SK-N-SH treated with all-trans-retinoic acid at 6 μM for 48 hours (cell line): ENCODE results near the gene AFDN.

Source experiments
- ATAC-seq: fragments of 200-7000 bp; cut with Tn5 transposase; 3 replicates; pipeline ENCODE4 v1.9.1; 2020; ENCODE audit warnings: mild to moderate bottlenecking, moderate library complexity
- ARNTL ChIP-seq: fragments of 450-650 bp; formaldehyde crosslinking; IDR thresholded peaks from 2 replicates; pipeline ENCODE4 v1.5.0; 2020; ENCODE audit warnings: low read depth, mild to moderate bottlenecking, moderate library complexity, borderline replicate concordance
- BACH2 ChIP-seq: fragments of 250-450 bp; sonication (Bioruptor Pico); IDR thresholded peaks from 2 replicates; pipeline ENCODE4 v1.9.0; 2021; ENCODE audit warnings: mild to moderate bottlenecking, borderline replicate concordance
- CSDC2 ChIP-seq: fragments of 250-450 bp; sonication (Bioruptor Pico); IDR thresholded peaks from 2 replicates; pipeline ENCODE4 v1.5.0; 2020; ENCODE audit warnings: mild to moderate bottlenecking, moderate library complexity
- CSRNP3 ChIP-seq: fragments of 250-450 bp; sonication (Bioruptor Pico); IDR thresholded peaks from 2 replicates; pipeline ENCODE4 v1.5.1; 2021; ENCODE audit warnings: mild to moderate bottlenecking, moderate library complexity
- ESRRG ChIP-seq: fragments of 250-450 bp; sonication (Bioruptor Pico); IDR thresholded peaks from 2 replicates; pipeline ENCODE4 v1.6.1; 2021; ENCODE audit warnings: mild to moderate bottlenecking
- GLIS3 ChIP-seq: fragments of 250-450 bp; sonication (Bioruptor Pico); IDR thresholded peaks from 2 replicates; pipeline ENCODE4 v1.5.0; 2020; ENCODE audit warnings: mild to moderate bottlenecking, moderate library complexity
- ISL1 ChIP-seq: fragments of 250-450 bp; sonication (Bioruptor Pico); IDR thresholded peaks from 2 replicates; pipeline ENCODE4 v2.1.2; 2022; ENCODE audit warnings: mild to moderate bottlenecking, moderate library complexity
- PATZ1 ChIP-seq: fragments of 250-450 bp; sonication (Bioruptor Pico); IDR thresholded peaks from 2 replicates; pipeline ENCODE4 v1.8.0; 2020; ENCODE audit warnings: mild to moderate bottlenecking, moderate library complexity, borderline replicate concordance
- RARB ChIP-seq: fragments of 250-450 bp; sonication (Bioruptor Pico); IDR thresholded peaks from 2 replicates; pipeline ENCODE4 v1.8.0; 2021; ENCODE audit warnings: mild to moderate bottlenecking, moderate library complexity
- SNAI2 ChIP-seq: fragments of 250-450 bp; sonication (Bioruptor Pico); IDR thresholded peaks from 2 replicates; pipeline ENCODE4 v1.5.0; 2020; ENCODE audit warnings: mild to moderate bottlenecking, moderate library complexity
- TCF4 ChIP-seq: fragments of 250-450 bp; sonication (Bioruptor Pico); IDR thresholded peaks from 2 replicates; pipeline ENCODE4 v1.8.0; 2021; ENCODE audit warnings: mild to moderate bottlenecking, moderate library complexity, borderline replicate concordance
- TOX ChIP-seq: fragments of 250-450 bp; sonication (Bioruptor Pico); IDR thresholded peaks from 2 replicates; pipeline ENCODE4 v1.8.0; 2021; ENCODE audit warnings: mild to moderate bottlenecking, moderate library complexity, borderline replicate concordance
- TSHZ2 ChIP-seq: fragments of 250-450 bp; sonication (Bioruptor Pico); IDR thresholded peaks from 2 replicates; pipeline ENCODE4 v1.5.0; 2020; ENCODE audit warnings: mild to moderate bottlenecking, moderate library complexity
- ZC3H10 ChIP-seq: fragments of 250-450 bp; sonication (Bioruptor Pico); IDR thresholded peaks from 2 replicates; pipeline ENCODE4 v1.5.1; 2021; ENCODE audit warnings: mild to moderate bottlenecking, moderate library complexity
- ZFP3 ChIP-seq: fragments of 250-450 bp; sonication (Bioruptor Pico); IDR thresholded peaks from 2 replicates; pipeline ENCODE4 v1.5.0; 2020; ENCODE audit warnings: mild to moderate bottlenecking, moderate library complexity
- ZFP30 ChIP-seq: fragments of 450-650 bp; formaldehyde crosslinking; IDR thresholded peaks from 2 replicates; pipeline ENCODE4 v1.5.0; 2022; ENCODE audit warnings: mild to moderate bottlenecking, moderate library complexity
- ZNF565 ChIP-seq: fragments of 450-650 bp; formaldehyde crosslinking; conservative IDR thresholded peaks from 2 replicates; pipeline ENCODE4 v1.5.0; 2020; ENCODE audit warnings: low read depth, mild to moderate bottlenecking, moderate library complexity
- ZNF70 ChIP-seq: fragments of 450-650 bp; formaldehyde crosslinking; IDR thresholded peaks from 2 replicates; pipeline ENCODE4 v1.5.0; 2020; ENCODE audit warnings: mild to moderate bottlenecking, moderate library complexity
- ZNF8 ChIP-seq: fragments of 450-650 bp; formaldehyde crosslinking; IDR thresholded peaks from 2 replicates; pipeline ENCODE4 v1.5.0; 2020; ENCODE audit warnings: mild to moderate bottlenecking, moderate library complexity
- TF ChIP-seq, protein P1 (sequence below): fragments of 250-450 bp; sonication (Bioruptor Pico); IDR thresholded peaks from 2 replicates; pipeline ENCODE4 v1.5.1; 2020; ENCODE audit warnings: low read depth, mild to moderate bottlenecking, moderate library complexity
- TF ChIP-seq, protein P2 (sequence below): fragments of 250-450 bp; sonication (Bioruptor Pico); IDR thresholded peaks from 2 replicates; pipeline ENCODE4 v1.8.0; 2021; ENCODE audit warnings: low read depth, mild to moderate bottlenecking, moderate library complexity, borderline replicate concordance

Gene AFDN

DNA sequence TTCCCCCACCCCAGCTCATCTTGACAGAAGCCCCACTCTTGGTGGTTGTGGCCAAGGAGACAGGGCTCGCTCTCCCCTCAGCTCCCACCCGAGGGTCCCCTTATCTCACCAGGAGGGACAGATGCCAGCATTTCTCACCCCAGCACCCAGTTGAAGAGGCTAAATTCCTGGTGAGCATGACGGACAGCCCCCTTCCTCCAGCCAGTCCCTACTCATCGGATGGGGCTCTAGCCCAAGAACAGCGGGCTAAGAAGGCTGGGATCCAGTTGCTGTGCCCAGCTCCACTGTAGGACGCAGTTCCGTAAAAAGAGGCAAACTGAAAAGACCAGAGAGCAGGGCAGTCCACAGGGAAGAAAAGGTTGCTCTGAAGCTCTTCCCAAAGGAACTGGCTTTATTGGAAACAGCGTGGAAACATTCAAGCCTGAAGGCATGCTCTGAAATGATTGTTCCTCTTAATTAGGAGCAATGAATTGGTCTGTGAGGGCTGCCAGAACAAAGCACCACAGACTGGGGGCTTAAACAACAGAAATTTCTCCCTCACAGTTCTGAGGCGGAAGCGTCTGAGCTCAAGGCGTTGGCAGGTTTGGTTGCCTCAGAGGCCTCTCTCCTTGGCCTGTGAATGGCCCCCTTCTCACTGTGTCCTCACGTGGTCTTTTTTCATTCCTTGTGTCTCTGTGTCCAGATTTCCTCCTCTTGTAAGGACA, 152.9 kb downstream of the AFDN start:
- TF ChIP-seq CSRNP3 (CRISPR knock-in tag) (no peak), ESRRG (CRISPR knock-in tag) (no peak), ZNF565 (no peak), ZFP3 (no peak), TOX (CRISPR knock-in tag) (no peak), ZNF8 (CRISPR knock-in tag) (no peak), CSDC2 (CRISPR knock-in tag) (no peak), ZFP30 (CRISPR knock-in tag) (no peak), RARB (CRISPR knock-in tag) (no peak), ISL1 (CRISPR knock-in tag) (no peak), PATZ1 (no peak), TSHZ2 (CRISPR knock-in tag) (no peak), BACH2 (no peak), ZC3H10 (CRISPR knock-in tag) (no peak), ARNTL (CRISPR knock-in tag) (no peak), TCF4 (CRISPR knock-in tag) (no peak), GLIS3 (CRISPR knock-in tag) (no peak), SNAI2 (CRISPR knock-in tag) (no peak)
- TF ChIP-seq, protein P1, sequence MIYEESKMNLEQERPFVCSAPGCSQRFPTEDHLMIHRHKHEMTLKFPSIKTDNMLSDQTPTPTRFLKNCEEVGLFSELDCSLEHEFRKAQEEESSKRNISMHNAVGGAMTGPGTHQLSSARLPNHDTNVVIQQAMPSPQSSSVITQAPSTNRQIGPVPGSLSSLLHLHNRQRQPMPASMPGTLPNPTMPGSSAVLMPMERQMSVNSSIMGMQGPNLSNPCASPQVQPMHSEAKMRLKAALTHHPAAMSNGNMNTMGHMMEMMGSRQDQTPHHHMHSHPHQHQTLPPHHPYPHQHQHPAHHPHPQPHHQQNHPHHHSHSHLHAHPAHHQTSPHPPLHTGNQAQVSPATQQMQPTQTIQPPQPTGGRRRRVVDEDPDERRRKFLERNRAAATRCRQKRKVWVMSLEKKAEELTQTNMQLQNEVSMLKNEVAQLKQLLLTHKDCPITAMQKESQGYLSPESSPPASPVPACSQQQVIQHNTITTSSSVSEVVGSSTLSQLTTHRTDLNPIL (CRISPR knock-in tag): no peak
- TF ChIP-seq, protein P2, sequence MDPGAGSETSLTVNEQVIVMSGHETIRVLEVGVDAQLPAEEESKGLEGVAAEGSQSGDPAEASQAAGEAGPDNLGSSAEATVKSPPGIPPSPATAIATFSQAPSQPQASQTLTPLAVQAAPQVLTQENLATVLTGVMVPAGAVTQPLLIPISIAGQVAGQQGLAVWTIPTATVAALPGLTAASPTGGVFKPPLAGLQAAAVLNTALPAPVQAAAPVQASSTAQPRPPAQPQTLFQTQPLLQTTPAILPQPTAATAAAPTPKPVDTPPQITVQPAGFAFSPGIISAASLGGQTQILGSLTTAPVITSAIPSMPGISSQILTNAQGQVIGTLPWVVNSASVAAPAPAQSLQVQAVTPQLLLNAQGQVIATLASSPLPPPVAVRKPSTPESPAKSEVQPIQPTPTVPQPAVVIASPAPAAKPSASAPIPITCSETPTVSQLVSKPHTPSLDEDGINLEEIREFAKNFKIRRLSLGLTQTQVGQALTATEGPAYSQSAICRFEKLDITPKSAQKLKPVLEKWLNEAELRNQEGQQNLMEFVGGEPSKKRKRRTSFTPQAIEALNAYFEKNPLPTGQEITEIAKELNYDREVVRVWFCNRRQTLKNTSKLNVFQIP (CRISPR knock-in tag): no peak
- TF ChIP-seq, all 23 proteins: peak for 0
- ATAC-seq: no peak

GRCh38 chr6:167980911-167981580, 154.3 kb downstream of the AFDN start:
- no peak for ATAC-seq
- TF ChIP-seq ZNF70 (CRISPR knock-in tag): no peak
- no peak for TF ChIP-seq CSRNP3 (CRISPR knock-in tag)
- no peak for TF ChIP-seq RARB (CRISPR knock-in tag)
- no peak for TF ChIP-seq ISL1 (CRISPR knock-in tag)
- TF ChIP-seq SNAI2 (CRISPR knock-in tag): no peak
- no peak for TF ChIP-seq ZNF565
- no peak for TF ChIP-seq ESRRG (CRISPR knock-in tag)
- TF ChIP-seq GLIS3 (CRISPR knock-in tag): no peak
- TF ChIP-seq ARNTL (CRISPR knock-in tag): no peak
- TF ChIP-seq ZFP3: no peak
- TF ChIP-seq TOX (CRISPR knock-in tag): no peak
- TF ChIP-seq ZNF8 (CRISPR knock-in tag): no peak
- TF ChIP-seq ZFP30 (CRISPR knock-in tag): no peak
- TF ChIP-seq, protein P2 (CRISPR knock-in tag): no peak
- TF ChIP-seq PATZ1: no peak
- TF ChIP-seq, protein P1 (CRISPR knock-in tag): no peak
